GM19372 (cell line): ENCODE results near the gene ZNF579.

Source experiments
- ATAC-seq: cut with Tn5 transposase; IDR thresholded peaks from one replicate; pipeline ENCODE4 v1.9.1; 2021; ENCODE audit warnings: mild to moderate bottlenecking, low read depth, moderate library complexity; ENCODE audit not compliant: unreplicated experiment

ZNF579 gene, protein sequence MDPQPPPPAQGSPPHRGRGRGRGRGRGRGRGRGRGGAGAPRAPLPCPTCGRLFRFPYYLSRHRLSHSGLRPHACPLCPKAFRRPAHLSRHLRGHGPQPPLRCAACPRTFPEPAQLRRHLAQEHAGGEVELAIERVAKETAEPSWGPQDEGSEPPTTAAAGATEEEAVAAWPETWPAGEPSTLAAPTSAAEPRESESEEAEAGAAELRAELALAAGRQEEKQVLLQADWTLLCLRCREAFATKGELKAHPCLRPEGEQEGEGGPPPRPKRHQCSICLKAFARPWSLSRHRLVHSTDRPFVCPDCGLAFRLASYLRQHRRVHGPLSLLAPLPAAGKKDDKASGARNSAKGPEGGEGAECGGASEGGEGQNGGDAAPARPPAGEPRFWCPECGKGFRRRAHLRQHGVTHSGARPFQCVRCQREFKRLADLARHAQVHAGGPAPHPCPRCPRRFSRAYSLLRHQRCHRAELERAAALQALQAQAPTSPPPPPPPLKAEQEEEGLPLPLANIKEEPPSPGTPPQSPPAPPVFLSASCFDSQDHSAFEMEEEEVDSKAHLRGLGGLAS

DNA sequence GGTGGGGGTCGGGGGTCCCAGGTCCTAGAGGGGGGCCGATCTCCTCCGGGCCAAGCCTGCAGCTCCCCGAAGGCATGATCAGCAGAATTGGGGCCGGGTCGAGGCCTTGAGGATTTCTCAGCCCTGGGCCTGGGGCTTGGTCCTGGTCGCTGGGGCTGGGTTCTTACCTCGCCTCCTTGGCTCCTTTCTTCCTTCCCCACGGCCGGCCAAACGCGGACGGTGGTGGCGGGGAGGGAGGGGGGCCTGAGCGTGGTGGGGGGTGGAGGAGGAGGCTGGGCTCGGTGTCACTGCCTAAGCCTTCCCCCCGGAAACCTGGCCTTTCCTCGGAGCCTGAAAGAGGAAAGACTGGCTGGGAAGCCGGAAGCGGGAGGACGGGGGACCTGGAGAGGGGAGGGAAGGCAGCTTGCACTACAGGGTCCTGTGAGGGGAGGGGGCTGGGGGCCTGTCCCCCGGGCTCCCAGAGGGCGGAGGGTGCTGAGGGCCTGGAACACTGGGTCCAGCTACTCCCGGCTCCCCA is at the start of gene ZNF579:
TSS of gene ZNF579 (minus strand) at position 221 of the 517 bp plus-strand sequence. CDS start 1,209 bp downstream, outside the sequence.
- no peak for ATAC-seq

GRCh38 chr19:55626350-55626749 is 45.7 kb upstream of the ZNF579 start:
- no peak for ATAC-seq

GRCh38 chr19:55625004-55625326 is 44.3 kb upstream of the ZNF579 start:
- ATAC-seq = no peak

DNA sequence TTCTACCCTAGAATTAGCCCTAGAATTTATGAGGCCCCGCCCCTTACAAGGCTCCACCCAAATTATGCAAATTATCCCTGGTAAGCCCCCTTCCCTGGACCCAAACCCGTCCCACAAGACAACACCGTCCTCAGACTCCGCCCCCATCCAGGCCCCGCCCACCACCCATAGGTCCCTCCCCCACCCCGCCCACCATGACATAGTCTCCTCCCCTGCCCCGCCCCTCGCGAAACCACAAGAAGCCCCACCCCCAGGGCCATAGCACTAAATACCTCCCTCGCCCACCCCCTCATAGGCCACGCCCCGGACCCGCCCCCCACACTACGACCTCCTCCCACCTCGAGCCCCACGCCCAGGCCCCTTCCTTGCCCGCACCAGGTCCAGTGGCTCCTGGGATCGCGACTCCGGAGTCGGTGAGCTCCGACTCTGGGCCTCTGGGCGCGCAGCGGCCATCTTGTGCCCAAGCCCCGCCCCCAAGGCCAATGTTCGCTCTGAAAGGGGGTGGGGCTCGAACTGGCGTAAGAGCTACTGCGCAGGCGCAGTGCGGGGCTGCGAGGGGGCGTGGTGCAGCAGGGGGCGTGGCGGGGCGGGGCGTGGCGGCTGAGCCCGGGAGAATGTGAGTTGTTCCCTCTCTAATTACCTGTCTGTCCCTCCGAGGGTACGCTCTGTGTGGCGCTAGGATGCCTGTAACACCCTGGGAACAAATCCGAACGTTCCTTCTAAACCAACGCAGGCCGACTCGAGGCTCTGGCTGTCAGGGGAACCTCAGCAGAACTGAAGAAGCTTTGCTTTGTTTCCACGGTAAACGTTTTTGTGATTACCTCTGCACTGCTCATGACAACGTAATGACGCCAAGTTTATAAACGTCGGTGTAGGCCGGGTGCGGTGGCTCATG is 43.7 kb upstream of the ZNF579 start, which contains the start of gene ZNF784:
TSS of gene ZNF784 (minus strand) at position 458 of the 895 bp plus-strand sequence. CDS start at position 453, 5 bp downstream.
- peak; percentile 63 for ATAC-seq

DNA sequence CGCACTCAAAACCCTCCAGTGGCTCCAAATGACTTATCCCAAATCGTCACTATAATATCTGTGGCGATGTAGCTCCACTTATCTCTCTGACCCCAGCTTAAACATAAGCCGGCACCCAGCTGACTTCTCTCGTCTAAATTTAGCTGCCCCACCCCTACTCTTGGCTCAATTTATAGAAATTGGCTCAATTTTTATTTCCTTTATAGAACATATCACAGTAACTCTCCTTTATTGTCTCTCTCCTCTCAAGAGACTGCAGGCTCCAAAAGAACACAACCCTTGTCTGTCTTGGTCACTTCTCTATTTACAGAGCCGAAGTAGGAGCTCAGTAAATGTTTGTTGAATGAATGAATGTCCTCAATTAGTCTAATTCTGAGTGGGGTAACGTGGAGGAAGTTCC is 42.9 kb upstream of the ZNF579 start:
- no peak for ATAC-seq

DNA sequence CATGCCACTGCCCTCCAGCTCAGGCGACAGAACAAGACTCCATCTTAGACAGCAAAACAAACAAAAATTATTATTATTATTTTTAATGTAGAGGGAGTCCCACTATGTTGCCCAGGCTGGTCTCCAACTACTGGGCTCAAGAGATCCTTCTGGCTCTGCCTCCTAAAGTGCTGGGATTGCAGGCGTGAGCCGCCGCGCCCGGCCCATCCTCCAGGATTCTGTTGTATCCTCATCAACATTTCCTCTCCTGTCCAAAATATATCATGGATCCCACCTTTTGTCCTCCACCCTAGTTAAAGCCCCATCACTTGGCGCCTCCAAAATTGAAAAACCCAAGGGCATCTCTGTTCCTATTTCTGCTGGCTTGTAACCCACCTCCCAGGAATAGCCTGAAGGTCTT is 42.5 kb upstream of the ZNF579 start:
- no peak for ATAC-seq

DNA sequence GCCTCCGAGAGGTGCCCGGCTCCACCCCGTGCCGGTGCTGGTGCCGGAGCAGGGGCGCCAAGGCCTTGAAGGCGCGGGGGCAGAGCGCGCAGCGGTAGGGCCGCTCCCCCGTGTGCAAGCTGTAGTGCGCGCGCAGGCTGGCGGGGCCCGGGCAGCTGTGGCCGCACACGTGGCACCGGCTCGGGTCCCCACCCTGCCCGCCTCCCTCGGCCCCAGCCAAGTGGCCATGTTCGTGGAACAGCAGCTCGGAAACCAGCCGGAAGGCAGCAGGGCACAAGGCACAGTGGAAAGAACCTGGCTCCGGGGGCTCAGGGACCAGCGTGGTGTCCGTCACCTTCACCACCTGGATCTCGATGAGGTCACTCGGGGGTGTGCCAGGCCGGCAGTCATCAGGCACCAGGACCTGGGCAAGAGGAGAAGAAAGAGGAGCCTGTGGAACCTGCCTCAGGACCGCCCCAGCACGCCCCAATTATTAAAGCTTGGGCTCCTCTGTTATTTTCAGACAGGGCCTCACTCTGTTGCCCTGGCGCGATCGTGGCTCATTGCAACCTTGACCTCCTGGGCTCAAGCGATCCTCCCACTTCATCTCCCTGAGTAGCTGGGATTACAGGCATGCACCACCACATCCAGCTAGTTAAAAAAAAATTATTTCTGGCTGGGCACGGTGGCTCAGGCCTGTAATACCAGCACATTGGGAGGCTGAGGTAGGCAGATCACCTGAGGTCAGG is 41.8 kb upstream of the ZNF579 start:
- no peak for ATAC-seq

GRCh38 chr19:55621673-55622231 is 41.1 kb upstream of the ZNF579 start:
- ATAC-seq = no peak

- no peak for ATAC-seq
These were observed 40.6 kb upstream of the ZNF579 start for GRCh38 chr19:55621205-55621672.

DNA sequence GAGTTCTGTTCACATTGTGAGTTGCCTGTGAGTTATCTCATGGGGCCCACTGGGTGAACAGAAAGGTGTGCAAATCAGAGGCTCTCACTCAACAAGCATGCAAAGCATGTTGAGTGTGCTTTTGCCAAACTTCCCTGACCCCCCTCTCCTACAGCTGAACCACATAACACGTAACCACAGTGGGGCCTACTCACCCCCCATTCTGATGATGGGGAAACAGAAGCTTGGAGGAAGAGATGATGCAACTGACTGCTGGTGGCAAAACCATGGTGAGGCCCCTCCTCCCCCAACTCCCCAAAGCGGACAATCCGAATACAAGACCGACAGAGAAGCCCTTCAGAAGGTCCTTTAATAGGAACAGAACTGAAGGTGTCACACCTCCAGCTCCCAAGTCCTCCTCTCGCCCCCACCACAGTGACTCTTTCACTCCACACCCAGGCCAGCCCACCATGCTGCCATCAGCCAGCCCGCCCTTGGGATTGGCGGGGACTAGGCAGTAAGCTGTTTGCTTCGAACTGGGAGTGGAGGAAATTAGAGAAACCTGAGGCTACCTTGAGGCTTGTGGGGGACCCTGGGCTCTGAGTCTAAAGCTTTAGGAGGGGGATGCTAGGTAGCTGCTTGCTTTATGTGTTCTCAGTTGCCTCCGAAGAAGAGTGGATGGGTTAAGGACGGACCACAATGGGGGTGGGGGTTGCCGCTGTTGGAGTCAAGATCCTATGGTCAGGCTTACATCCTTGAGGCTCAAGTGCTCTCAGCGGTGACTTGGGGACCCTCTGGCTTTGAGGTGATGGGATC is 40.0 kb upstream of the ZNF579 start:
- no peak for ATAC-seq

DNA sequence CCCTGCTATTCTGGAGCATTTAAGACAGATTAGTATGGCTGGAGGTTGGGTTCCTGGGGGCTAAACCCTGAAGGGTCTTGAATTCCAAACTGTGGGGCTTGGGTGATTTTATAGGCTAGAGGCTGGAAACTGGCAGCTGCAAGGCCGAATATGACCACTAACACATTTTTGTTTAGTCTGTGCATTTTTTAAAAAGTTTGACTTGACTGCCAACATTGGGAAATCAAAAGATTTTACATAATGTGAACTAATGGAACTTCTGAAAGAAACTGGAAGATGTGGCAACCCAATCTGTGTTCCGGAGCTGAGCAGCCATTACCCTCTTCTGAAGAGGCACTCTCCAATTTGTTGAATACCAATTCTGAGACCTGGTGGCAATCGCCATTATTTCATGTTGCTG is 38.6 kb upstream of the ZNF579 start:
- ATAC-seq = no peak

DNA sequence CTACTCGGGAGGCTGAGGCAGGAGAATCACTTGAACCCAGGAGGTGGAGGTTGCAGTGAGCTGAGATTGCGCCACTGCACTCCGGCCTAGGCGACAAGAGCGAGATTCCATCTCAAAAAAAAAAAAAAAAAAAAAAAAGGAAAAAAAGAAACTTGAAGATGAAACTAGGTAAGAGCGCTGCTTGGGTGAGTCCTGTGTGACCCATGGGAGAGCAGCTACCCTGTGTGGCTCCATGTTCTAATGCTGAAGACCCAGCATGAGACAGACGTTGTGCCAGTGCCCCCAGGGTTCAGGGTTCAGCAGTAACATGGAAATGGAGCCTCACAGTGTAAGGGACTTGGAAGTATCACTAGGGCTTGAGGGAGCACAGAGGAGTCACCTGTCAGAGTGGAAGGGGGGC is 37.8 kb upstream of the ZNF579 start:
- ATAC-seq = no peak

GRCh38 chr19:55617426-55617825 is 36.8 kb upstream of the ZNF579 start:
- ATAC-seq = no peak

DNA sequence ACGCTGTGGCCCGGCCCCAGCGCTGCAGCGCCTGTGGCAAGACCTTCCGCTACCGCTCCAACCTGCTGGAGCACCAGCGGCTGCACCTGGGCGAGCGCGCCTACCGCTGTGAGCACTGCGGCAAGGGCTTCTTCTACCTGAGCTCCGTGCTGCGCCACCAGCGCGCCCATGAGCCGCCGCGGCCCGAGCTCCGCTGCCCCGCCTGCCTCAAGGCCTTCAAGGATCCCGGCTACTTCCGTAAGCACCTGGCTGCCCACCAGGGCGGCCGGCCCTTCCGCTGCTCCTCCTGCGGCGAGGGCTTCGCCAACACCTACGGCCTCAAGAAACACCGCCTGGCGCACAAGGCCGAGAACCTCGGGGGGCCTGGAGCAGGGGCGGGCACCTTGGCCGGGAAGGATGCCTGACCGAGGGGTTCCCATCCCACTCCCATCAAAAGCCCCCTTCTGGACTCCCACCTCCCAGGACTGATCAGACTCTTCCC is 35.8 kb upstream of the ZNF579 start:
- ATAC-seq = no peak

DNA sequence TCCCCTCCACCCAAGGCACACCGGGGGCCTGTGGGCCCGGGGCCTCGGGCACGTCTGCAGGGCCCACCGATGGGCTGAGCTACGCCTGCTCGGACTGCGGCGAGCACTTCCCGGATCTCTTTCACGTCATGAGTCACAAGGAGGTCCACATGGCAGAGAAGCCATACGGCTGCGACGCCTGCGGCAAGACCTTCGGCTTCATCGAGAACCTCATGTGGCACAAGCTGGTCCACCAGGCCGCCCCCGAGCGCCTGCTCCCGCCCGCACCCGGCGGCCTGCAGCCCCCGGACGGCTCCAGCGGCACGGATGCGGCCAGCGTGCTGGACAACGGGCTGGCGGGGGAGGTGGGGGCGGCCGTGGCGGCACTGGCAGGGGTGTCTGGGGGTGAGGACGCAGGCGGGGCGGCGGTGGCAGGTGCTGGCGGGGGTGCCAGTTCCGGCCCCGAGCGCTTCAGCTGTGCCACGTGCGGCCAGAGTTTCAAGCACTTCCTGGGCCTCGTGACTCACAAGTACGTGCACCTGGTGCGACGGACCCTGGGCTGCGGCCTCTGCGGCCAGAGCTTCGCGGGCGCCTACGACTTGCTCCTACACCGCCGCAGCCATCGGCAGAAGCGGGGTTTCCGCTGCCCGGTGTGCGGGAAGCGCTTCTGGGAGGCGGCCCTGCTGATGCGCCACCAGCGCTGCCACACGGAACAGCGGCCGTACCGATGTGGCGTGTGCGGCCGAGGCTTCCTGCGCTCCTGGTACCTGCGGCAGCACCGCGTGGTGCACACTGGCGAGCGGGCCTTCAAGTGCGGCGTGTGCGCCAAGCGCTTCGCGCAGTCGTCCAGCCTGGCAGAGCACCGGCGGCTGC is 35.1 kb upstream of the ZNF579 start:
- ATAC-seq = no peak

DNA sequence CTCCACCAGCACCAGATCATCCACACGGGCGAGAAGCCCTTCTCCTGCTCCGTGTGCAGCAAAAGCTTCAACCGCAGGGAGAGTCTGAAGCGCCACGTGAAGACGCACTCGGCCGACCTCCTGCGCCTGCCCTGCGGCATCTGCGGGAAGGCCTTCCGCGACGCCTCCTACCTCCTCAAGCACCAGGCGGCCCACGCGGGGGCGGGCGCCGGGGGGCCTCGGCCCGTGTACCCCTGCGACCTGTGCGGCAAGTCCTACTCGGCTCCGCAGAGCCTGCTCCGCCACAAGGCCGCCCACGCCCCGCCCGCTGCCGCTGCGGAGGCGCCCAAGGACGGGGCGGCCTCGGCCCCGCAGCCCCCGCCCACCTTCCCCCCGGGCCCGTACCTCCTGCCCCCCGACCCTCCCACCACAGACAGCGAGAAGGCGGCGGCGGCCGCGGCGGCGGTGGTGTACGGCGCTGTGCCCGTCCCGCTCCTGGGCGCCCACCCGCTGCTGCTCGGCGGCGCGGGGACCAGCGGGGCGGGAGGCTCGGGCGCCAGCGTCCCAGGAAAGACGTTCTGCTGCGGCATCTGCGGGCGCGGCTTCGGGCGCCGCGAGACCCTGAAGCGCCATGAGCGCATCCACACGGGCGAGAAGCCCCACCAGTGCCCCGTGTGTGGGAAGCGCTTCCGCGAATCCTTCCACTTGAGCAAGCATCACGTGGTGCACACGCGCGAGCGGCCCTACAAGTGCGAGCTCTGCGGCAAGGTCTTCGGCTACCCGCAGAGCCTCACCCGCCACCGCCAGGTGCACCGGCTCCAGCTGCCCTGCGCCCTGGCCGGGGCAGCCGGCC is 34.3 kb upstream of the ZNF579 start:
- ATAC-seq = no peak
